GM19395 (cell line): ENCODE data around the gene CCDC63.
"Not testable (repeated sequence)": the region's sequence is repeated elsewhere in the genome, so short reads cannot be mapped to it uniquely, and the experiment has no call there.

ENCODE experiments used
- ATAC-seq: cut with Tn5 transposase; IDR thresholded peaks from one replicate; pipeline ENCODE4 v1.9.1; 2021; ENCODE audit warnings: mild to moderate bottlenecking, moderate library complexity; ENCODE audit not compliant: unreplicated experiment

CCDC63 gene

GRCh38 chr12:110943373-110943772 is 96.6 kb downstream of the CCDC63 start:
- no peak for ATAC-seq

- ATAC-seq: no peak
Observed at GRCh38 chr12:110948041-110948440, 101.3 kb downstream of the CCDC63 start.

- not testable (repeated sequence) for ATAC-seq
Observed at GRCh38 chr12:110950466-110950865, 103.7 kb downstream of the CCDC63 start.

- ATAC-seq: not testable (repeated sequence)
Observed at GRCh38 chr12:110950867-110951266, 104.1 kb downstream of the CCDC63 start.
